Measurements from ENCODE around the gene SEC14L2. TPM values are rescaled to one million over a fixed set of nuclear protein-coding genes. Genes with fewer than 3 reads are reported as not detected.
A peak's percentile ranks its signal among the peaks of the same experiment; 100 is the strongest.
"Not testable (repeated sequence)": the region's sequence is repeated elsewhere in the genome, so short reads cannot be mapped to it uniquely, and the experiment has no call there.

Gene SEC14L2
- total and polyA plus RNA-seq, 2 experiments from 2014 or later, result 2.9 to 11.2 TPM

- no peak for DNase-seq (ENCODE audit: low read depth in 1 of 2, low spot score in 1 of 2)
- Histone ChIP-seq H3K27ac (no peak overlapping the region), H3K36me3 (no peaks in the 10 kb centered on the region), H3K9me3 (ENCODE audit: low read depth) (no peaks in the 10 kb centered on the region), H3K27me3 (no peaks in the 10 kb centered on the region), H3K4me3 (peak overlapping the region; percentile 47), H3K4me1 (ENCODE audit: low read depth) (peaks cover 6% of the 10 kb centered on the region)
- no peak for TF ChIP-seq CTCF (IDR thresholded peaks at IDR 0.05; ENCODE audit: low read depth, low read length)
Observed at GRCh38 chr22:30397656-30398635, 1.1 kb downstream of the SEC14L2 start.

GRCh38 chr22:30398685-30399680, 2.2 kb downstream of the SEC14L2 start:
- no peak for DNase-seq (ENCODE audit: low read depth in 1 of 2, low spot score in 1 of 2)
- H3K36me3 ChIP-seq, result no peaks in the 10 kb centered on the region
- H3K9me3 ChIP-seq (ENCODE audit: low read depth), result no peaks in the 10 kb centered on the region
- H3K4me3 ChIP-seq, result no peak overlapping the region
- peaks cover 6% of the 10 kb centered on the region for H3K4me1 ChIP-seq (ENCODE audit: low read depth)
- H3K27ac ChIP-seq, result no peak overlapping the region
- no peak for TF ChIP-seq CTCF (IDR thresholded peaks at IDR 0.05; ENCODE audit: low read depth, low read length)
- no peaks in the 10 kb centered on the region for H3K27me3 ChIP-seq

GRCh38 chr22:30399718-30400117, 2.9 kb downstream of the SEC14L2 start:
- Histone ChIP-seq H3K36me3 (no peaks in the 10 kb centered on the region), H3K4me1 (ENCODE audit: low read depth) (peaks cover 6% of the 10 kb centered on the region), H3K9me3 (ENCODE audit: low read depth) (no peaks in the 10 kb centered on the region), H3K4me3 (no peak overlapping the region), H3K27me3 (no peaks in the 10 kb centered on the region), H3K27ac (no peak overlapping the region)
- DNase-seq (ENCODE audit: low read depth in 1 of 2, low spot score in 1 of 2), result no peak
- TF ChIP-seq CTCF (IDR thresholded peaks at IDR 0.05; ENCODE audit: low read depth, low read length), result no peak

- no peak for DNase-seq (ENCODE audit: low read depth in 1 of 2, low spot score in 1 of 2)
- no peaks in the 10 kb centered on the region for H3K27me3 ChIP-seq
- TF ChIP-seq CTCF (IDR thresholded peaks at IDR 0.05; ENCODE audit: low read depth, low read length), result no peak
- no peak overlapping the region for H3K27ac ChIP-seq
- H3K36me3 ChIP-seq, result no peaks in the 10 kb centered on the region
- no peak overlapping the region for H3K4me3 ChIP-seq
- no peaks in the 10 kb centered on the region for H3K9me3 ChIP-seq (ENCODE audit: low read depth)
- H3K4me1 ChIP-seq (ENCODE audit: low read depth), result peaks cover 6% of the 10 kb centered on the region
Observed at GRCh38 chr22:30400159-30400558, 3.3 kb downstream of the SEC14L2 start.

GRCh38 chr22:30401024-30401423, 4.2 kb downstream of the SEC14L2 start:
- not testable (repeated sequence) for H3K27me3 ChIP-seq; H3K4me1 ChIP-seq (ENCODE audit: low read depth); H3K36me3 ChIP-seq; H3K9me3 ChIP-seq (ENCODE audit: low read depth); H3K4me3 ChIP-seq; H3K27ac ChIP-seq; DNase-seq (ENCODE audit: low read depth in 1 of 2, low spot score in 1 of 2)

Data from cardiac muscle cell (in vitro differentiated cells and primary cell).